Choroid plexus epithelial cell (primary cell): ENCODE results near the gene INPP5A.

Experiments used
- DNase-seq: peaks from one replicate; pipeline ENCODE4 v3.0.0-alpha.2; 2010; ENCODE audit warnings: low read depth
- H3K4me3 ChIP-seq: 2 replicates; pipeline ENCODE4 v1.5.1; 2011; ENCODE audit warnings: low read depth, mild to moderate bottlenecking, control low read depth, low read length, moderate library complexity
- CTCF ChIP-seq: conservative IDR thresholded peaks from 2 replicates; pipeline ENCODE4 v1.5.1; 2011; ENCODE audit warnings: low read depth, mild to moderate bottlenecking, control low read depth, inconsistent platforms, low read length, moderate library complexity

Gene INPP5A

GRCh38 chr10:132511121-132512051 lies 26.2 kb upstream of the INPP5A start:
- no peak for TF ChIP-seq CTCF

GRCh38 chr10:132512052-132512442 lies 25.5 kb upstream of the INPP5A start:
- TF ChIP-seq CTCF, result no peak
- no peak overlapping the region for H3K4me3 ChIP-seq
- DNase-seq, result no peak

More at GRCh38 chr10:132511121-132512051, 26.2 kb upstream of the INPP5A start:
- no peak for DNase-seq
- no peak overlapping the region for H3K4me3 ChIP-seq

- no peak for DNase-seq
- no peak for TF ChIP-seq CTCF
- H3K4me3 ChIP-seq, result no peak overlapping the region
Observed at GRCh38 chr10:132512693-132513345, 24.8 kb upstream of the INPP5A start.

GRCh38 chr10:132514821-132515520 lies 22.6 kb upstream of the INPP5A start:
- no peak for DNase-seq
- no peak overlapping the region for H3K4me3 ChIP-seq
- no peak for TF ChIP-seq CTCF

DNA sequence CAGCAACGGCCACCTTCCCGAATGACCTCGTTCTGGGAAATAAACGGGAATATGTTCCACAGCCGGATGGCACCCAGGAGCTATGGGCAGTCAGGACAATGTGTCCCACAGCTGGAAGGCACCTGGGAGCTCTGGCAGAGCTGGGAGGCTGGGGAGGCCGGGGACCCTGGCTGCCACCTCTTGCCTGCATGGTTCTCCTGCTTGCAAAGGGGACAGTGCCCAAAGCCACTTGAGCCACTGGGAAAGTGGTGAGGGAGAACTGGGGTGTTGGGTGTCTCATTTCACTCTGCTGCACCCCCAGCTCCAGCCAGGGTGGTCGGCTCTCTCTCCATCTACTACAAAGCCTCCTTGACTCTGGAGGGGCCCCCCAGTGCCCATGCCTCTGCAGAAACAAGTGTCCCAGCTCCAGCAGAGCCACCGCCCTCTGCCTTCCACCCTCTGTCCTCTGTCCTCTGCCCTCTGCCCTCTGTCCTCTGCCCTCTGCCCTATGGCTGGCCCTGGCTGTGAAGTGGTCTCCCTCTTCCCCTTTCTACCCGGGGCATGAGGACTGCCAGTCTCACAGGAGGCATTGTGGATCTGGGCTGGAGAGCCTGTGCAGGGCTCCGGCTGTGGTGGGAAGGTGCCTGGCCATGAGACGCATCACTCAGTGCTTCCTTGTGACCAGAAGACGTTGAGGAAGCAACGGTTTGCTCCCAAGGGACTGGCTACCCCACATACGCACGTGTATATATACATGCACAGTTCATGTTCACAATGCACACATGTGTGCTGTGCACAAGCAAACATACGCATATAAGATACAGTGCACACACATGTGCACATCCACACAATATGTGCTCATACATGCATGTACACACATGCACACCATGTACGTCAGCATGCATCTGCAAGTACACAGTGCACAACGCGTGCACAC lies 21.5 kb upstream of the INPP5A start:
- TF ChIP-seq CTCF, result no peak
- H3K4me3 ChIP-seq, result no peak overlapping the region
- DNase-seq, result peak; percentile 15
